ENCODE results near the gene FAM76B.

The FAM76B gene

GRCh38 chr11:95792700-95793099 lies 3.1 kb upstream of the FAM76B start:
- Histone ChIP-seq H3K4me3 (no peak overlapping the region), H3K27ac (no peak overlapping the region)
- DNase-seq (ENCODE audit: low spot score), result no peak
- TF ChIP-seq, protein P1, sequence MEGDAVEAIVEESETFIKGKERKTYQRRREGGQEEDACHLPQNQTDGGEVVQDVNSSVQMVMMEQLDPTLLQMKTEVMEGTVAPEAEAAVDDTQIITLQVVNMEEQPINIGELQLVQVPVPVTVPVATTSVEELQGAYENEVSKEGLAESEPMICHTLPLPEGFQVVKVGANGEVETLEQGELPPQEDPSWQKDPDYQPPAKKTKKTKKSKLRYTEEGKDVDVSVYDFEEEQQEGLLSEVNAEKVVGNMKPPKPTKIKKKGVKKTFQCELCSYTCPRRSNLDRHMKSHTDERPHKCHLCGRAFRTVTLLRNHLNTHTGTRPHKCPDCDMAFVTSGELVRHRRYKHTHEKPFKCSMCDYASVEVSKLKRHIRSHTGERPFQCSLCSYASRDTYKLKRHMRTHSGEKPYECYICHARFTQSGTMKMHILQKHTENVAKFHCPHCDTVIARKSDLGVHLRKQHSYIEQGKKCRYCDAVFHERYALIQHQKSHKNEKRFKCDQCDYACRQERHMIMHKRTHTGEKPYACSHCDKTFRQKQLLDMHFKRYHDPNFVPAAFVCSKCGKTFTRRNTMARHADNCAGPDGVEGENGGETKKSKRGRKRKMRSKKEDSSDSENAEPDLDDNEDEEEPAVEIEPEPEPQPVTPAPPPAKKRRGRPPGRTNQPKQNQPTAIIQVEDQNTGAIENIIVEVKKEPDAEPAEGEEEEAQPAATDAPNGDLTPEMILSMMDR (IDR thresholded peaks at IDR 0.05), result no peak

DNA sequence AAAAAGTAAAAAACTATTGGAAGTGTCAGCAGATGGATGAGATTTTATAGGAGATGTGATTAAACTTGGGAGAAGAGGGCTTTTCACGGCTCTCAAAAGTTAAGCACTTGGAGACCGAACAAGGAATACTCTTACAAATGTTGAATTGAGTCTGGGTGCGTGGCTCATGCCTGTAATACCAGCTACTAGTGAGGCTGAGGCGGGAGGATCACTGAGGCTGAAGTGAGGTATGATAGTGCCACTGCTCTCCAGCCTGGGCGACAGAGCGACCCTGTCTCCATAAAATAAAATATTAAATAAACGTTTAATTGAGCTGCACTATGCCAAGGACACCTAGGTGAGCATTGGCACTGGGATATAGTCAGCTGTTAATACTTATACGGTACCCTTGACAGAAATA lies 2.6 kb upstream of the FAM76B start:
- TF ChIP-seq, protein P1 (IDR thresholded peaks at IDR 0.05), result no peak
- no peak for DNase-seq (ENCODE audit: low spot score)
- H3K4me3 ChIP-seq, result no peak overlapping the region
- no peak overlapping the region for H3K27ac ChIP-seq

- H3K4me3 ChIP-seq, result peak overlapping the region; percentile 89
- TF ChIP-seq, protein P1 (IDR thresholded peaks at IDR 0.05), result no peak
- DNase-seq (ENCODE audit: low spot score), result no peak
- H3K27ac ChIP-seq, result no peak overlapping the region
These were observed 2.1 kb upstream of the FAM76B start for GRCh38 chr11:95791709-95792033.

GRCh38 chr11:95790933-95791708 lies 1.5 kb upstream of the FAM76B start:
- Histone ChIP-seq H3K4me3 (peak overlapping the region; percentile 89), H3K27ac (peak overlapping the region; percentile 98 to 99)
- TF ChIP-seq, protein P1 (IDR thresholded peaks at IDR 0.05), result no peak
- peak; percentile 85 for DNase-seq (ENCODE audit: low spot score)

DNA sequence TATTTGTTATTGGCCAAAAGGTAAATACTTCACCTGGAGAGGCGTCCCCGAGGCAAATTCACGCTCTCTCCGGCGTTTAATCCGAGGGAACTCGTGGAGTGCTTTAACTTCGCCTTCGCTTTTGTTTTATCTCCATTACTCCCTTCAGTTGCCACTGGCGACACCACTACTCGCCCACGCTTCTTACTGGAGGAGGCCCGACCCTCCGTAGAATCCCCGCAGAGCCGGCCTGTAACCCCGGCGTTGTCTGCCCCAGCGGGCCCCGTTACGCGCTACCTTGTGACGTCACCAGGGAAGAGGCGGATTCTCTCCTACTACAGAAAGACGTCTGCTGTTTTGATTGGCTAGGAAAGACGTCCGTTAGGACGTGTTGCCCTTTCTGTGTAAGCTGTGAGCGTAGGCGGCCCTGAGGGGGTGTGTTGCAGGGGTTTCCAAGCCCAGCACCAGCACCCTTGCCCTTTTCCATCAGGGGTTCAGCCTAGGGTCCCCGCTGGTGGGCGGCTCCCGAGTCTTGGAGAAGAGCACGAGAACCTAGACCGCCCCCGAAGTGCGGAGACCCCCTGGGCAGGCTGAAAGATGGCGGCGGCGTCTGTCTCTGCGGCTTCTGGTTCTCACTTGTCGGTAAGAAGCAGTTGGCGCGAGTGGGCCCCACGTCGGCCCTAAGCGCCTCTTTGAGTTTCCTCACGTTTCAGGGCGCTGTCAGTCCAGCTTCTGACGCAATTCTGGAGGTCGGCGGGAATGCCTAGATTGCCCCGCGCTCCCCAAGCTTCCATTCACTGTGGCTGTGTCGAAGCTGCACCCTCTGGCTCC lies 746 bp upstream of the FAM76B start, which contains the start of gene CEP57:
TSS of gene CEP57 (plus strand) at position 376 of the 810 bp plus-strand sequence. CDS start at position 577, 201 bp downstream.
- TF ChIP-seq, protein P1 (IDR thresholded peaks at IDR 0.05), result no peak
- Histone ChIP-seq H3K4me3 (peak within 1 kb of the TSS; percentile 89), H3K27ac (peak within 1 kb of the TSS; percentile 98 to 99)
- DNase-seq (ENCODE audit: low spot score), result peak; percentile 95

DNA sequence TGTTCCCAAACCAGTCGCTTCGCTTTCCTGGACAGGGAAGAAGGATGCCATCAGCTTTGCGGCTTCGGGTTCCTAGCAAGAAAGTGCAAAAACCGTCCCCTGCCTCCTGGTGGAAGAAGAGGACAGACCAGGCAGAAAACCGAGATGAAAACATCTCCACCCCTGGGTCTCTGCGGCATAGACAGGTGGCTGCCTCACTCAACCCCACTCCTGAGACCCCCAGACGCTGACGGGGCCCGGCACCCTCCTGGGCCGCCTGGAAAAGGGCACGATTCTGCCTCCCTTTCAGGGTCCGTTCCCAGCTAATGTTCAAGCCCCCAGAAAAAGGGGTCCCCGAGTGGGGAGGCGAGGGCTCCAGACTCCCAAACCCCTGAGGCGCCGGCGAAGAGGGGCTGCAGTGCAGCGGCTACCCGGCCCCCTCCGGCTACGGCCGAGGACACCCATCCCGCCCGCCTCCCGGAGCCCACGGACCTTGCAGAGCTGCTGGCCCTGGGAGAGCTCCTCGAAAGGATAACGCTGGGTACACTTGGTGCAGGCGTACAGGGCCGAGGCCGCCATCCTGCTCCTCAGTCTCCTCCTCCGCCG lies 569 bp downstream of the FAM76B start:
- H3K4me3 ChIP-seq, result peak overlapping the region; percentile 89
- peak overlapping the region; percentile 98 to 99 for H3K27ac ChIP-seq
- TF ChIP-seq, protein P1 (IDR thresholded peaks at IDR 0.05), result no peak
- no peak for DNase-seq (ENCODE audit: low spot score)
